HCT116 (cell line): ENCODE data around the gene SLC5A5.
A peak's percentile ranks its signal among the peaks of the same experiment; 100 is the strongest.

Experiments used
- CTCF ChIP-seq, 3 experiments: fragments of 200-600 bp in 1 of 3; sonication (generic) in 1 of 3; IDR thresholded peaks in 2 of 3; conservative IDR thresholded peaks in 1 of 3; 2 replicates each; pipeline ENCODE4 v1.5.1; 2012 to 2017; ENCODE audit warnings: low read depth in 2 of 3, low read length in 2 of 3, antibody characterized with exemption in 1 of 3, borderline replicate concordance in 1 of 3, control low read depth in 1 of 3, mild to moderate bottlenecking in 1 of 3, mixed read lengths in 1 of 3, mixed run types in 1 of 3, moderate library complexity in 1 of 3; ENCODE audit not compliant: insufficient read depth in 1 of 3
- MAX ChIP-seq: IDR thresholded peaks from 2 replicates; pipeline ENCODE4 v1.6.1; 2012
- POLR2A ChIP-seq: IDR thresholded peaks from 2 replicates; pipeline ENCODE4 v1.7.0; 2011; ENCODE audit warnings: borderline replicate concordance; ENCODE audit not compliant: insufficient read depth, insufficient read length; ENCODE audit errors: extremely low read depth
- POLR2AphosphoS5 ChIP-seq: IDR thresholded peaks from 2 replicates; pipeline ENCODE4 v1.6.1; 2011; ENCODE audit warnings: mild to moderate bottlenecking, low read depth, low read length, moderate library complexity
- SIN3A ChIP-seq: IDR thresholded peaks from 2 replicates; pipeline ENCODE4 v1.6.1; 2012; ENCODE audit warnings: low read depth
- SP1 ChIP-seq: IDR thresholded peaks from 2 replicates; pipeline ENCODE4 v1.6.1; 2012; ENCODE audit warnings: low read depth
- SRF ChIP-seq: IDR thresholded peaks from 2 replicates; pipeline ENCODE4 v1.6.1; 2012; ENCODE audit warnings: low read depth

GRCh38 chr19:17931532-17932191, 59.9 kb downstream of the SLC5A5 start:
- no peak for TF ChIP-seq CTCF (IDR thresholded peaks at IDR 0.05 in 2 of 3, conservative IDR thresholded peaks at IDR 0.05 in 1 of 3; ENCODE audit: borderline replicate concordance in 1 of 3, insufficient read depth in 1 of 3, low read depth in 2 of 3, low read length in 2 of 3)
- TF ChIP-seq SRF, result no peak
- TF ChIP-seq SP1, result no peak
- TF ChIP-seq SIN3A, result no peak
- TF ChIP-seq POLR2A, result no peak
- TF ChIP-seq POLR2AphosphoS5, result peak; percentile 59; the same call in 1 of the 2 replicates
- no peak for TF ChIP-seq MAX
